HG03175 (cell line): ENCODE results near the gene LITAF.

Source experiments
- ATAC-seq: cut with Tn5 transposase; IDR thresholded peaks from one replicate; pipeline ENCODE4 v1.9.1; 2021; ENCODE audit warnings: mild to moderate bottlenecking, moderate library complexity; ENCODE audit not compliant: unreplicated experiment

Gene LITAF

DNA sequence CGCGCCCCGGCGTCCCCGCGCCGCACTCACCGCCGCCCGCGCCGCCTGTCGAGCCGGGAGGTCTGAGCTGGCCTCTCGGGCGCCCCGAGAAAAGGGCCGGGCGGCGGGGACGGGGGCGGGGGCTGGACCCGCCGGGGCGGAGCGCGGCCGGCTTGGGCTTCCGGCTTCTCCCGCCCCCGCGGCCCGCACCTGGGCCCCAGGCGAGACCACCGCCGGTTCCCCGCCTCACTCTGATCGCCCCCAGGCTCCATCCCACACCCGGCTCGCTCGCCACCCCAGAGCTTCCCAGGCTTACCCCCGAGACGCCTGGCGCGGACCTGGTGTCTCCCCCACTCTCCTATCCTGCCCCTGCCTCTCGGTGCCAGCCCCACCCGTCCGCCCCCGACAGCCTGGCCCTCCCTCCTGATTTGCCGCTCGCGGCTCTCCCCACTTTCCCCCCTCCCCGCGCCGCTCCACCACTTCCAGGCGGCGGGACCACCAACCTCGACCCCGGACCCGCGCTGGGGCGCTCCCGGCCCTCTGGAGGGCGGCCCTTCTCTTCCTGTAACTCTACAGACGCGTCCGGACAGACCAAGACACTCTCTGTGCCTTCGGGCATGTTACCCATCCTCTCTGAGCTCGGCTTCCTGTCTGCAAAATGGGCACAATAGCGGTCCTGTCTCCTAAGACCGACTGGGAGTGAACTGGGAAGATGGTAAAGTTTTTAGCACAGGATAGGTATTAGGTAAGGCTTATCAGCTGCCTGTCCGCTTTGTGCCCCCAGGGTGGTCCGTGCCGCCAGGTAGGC is at the start of gene LITAF:
Gene LITAF, minus strand, starts transcription at position 64 of the 787 bp plus-strand sequence. CDS start 30,189 bp downstream, outside the sequence.
- peak; percentile 55 for ATAC-seq

DNA sequence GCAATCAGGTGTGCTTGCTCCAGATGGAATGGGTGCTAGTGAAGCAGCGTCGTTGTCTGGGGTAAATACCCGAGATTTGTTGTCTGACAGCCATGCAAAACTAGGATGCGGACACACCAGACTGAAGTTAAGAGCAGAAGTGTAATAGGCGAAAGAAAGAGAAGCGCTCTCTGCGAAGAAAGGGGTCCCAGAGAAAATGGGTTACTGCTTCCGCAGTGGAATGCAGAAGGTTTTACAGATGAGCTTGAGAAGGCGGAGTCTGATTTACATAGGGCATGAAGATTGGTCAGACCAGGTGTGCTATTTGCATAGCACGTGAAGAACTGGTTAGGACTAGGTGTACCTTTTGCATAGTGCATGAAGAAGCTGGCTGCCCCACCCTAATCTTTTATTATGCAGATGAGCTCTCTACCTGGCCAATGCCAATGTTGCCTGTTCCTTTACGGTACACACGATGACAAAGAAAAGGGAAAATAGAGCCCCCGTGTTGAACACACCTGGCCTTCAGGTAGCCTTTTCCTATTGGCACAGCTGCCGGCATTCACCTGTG is 49.5 kb upstream of the LITAF start:
- ATAC-seq = no peak

DNA sequence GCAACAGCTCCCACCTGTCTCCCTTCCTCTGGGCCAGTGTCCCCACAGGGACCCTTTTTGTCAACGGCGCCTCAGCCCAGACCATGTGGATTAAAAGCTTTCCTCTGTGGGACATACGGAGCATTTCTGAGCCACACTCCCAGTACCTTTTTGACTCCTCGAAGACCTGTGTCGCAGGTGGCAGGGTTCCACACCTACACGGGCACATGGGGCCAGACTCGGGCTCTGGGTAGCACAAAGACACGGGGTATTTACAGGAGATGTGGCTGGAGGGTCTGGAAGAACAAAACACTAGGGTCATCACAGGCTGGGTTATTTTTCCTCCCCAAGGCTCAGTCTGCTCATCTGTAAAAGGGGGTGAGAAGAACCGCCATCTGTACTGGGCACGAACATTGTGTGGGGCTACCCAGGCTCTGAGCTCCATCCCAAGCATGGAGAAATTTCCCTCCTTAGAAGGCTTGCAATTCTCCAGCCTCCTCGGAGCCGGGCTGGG is 49.0 kb upstream of the LITAF start:
- no peak for ATAC-seq

DNA sequence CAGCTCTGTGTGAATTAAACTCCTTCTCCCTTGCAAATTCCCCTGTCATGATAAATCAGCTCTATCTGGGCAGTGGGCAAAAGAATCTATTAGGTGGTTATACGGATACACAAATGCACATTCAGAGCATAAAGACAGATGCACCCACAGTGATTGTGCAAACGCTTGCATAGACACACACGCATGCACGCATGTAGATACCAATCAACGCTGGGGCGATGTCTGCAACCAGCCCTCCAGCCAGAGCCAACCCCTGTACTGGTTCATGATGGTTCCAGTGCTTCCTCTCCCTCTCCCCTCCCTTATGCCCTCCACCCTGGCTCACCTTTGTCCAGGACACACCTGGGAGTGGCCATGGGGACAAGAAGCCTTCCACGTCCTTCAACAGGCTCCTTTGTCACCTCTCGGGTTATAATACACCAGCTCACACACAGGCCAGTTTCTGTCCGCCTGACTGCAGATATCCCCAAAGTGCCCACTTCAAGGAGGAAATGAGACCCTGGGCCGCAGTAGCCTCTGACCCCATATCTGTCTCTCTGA is 48.5 kb upstream of the LITAF start:
- no peak for ATAC-seq

DNA sequence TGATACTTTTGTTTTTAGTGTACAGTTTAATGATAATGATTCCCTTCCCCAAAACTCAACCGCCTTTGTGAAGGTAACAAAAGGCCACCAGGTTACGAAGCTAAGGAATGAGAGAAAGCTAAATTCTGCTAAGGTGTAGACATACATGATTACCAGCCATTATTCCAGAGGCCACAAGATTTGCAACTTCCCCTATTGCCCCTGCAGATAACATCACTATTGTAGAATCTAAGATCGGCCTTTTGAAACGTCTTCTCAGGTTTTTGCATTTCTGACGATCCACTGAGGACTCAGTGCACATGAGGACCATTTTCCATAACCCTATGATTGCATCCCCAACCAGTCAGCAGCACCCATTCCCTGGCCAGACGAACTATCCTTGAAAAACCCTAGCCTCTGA is 47.6 kb upstream of the LITAF start:
- ATAC-seq = no peak

DNA sequence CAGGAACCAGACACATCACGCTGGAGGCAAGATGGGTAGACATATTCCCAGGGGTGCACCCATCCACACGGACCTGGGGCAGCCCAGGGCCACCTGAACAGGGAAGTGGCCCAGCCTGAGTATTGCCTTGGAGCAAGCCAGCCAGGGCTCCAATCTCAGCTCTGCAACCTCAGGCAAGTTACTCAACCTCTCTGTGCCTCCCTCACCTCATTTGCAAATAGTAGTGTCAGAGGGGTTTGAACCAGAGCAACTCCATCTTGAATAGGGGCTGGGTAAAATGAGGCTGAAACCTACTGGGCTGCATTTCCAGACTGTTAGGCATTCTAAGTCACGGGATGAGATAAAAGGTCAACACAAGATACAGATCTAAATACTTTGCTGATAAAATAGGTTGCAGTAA is 46.4 kb upstream of the LITAF start:
- no peak for ATAC-seq

DNA sequence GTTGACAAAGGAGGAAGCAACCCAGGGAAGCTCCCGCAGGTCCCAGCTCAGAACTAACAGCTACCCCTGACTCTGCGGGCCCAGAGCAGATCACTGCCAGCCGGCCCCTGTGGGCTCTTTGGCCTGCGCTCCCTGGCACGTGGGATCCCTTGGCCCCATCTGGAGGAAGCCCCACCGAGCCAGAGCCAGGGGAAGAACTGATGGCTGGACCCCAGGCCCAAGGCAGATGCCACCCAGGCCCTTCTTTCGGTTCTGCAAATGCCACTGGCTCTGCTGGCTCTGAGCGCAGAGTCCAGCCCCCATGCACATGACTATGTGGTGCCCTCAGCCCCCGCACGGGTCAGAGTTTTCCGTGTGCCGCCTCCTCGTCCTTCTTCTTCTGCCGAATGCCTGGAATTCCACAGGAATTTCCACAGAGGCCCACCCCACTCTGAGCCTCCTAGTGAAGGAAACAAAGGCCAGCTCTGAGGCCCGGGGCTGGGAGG is 45.8 kb upstream of the LITAF start:
- ATAC-seq = no peak

DNA sequence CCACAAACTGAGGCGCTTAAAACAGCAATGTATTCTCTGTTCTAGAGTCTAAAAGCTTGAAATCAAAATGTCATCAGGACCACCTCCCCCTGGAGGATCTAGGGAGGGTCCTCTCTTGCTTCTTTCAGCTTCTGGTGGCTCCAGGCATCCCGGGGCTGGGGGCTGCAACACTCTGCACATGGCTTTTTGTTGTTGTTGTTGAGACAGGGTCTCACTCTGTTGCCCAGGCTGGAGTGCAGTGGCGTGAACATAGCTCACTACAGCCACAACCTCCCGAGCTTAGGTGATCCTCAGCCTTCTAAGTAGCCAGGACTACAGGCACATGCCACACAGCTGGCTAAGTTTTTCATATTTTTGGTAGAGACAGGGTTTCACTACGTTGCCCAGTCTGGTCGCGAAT is 44.5 kb upstream of the LITAF start:
- no peak for ATAC-seq

DNA sequence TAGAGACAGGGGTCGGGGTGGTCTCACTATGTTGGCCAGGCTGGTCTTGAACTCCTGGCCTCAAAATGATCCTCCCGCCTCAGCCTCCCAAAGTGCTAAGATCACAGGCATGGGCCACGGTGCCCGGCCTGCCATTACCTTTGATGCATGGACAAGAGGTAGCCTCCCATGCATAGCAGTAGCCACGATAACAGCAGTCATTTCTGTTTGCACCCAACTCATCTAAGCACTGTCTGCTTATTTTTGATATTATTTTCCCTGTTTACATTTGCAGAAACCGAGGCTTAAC is 44.0 kb upstream of the LITAF start:
- ATAC-seq = no peak

DNA sequence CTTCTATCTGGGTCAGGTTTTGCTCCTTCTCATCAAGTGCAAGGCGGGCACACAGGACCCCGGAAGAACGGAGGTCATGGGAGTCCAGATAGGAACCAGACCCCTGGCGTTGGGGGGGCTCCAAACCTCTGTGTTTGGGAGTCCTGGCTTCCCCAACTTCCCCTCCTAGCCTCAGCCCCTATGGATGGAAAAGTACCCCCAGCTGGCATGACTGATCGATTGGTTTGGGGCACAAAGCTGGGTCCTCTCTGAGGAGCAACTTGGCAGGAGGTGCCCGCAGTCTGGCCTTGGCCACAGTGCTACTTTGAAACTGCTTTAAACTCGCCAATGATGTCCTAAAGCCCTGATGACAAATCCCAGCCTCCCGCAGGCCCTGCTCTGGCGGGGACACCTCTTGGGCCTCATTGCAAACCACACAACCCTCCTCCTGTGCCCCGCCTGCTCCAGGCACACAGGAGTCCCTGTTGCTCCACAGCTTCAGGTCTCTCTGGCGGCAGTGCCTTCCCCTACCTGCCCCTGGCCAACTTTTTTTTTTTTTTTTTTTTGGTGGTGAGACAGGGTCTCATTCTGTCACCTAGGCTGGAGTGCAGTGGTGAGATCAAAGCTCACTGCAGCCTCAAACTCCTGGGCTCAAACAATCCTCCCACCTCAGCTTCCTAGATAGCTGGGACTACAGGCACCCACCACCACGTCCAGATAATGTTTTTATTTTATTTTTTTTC is 43.5 kb upstream of the LITAF start:
- ATAC-seq = no peak

DNA sequence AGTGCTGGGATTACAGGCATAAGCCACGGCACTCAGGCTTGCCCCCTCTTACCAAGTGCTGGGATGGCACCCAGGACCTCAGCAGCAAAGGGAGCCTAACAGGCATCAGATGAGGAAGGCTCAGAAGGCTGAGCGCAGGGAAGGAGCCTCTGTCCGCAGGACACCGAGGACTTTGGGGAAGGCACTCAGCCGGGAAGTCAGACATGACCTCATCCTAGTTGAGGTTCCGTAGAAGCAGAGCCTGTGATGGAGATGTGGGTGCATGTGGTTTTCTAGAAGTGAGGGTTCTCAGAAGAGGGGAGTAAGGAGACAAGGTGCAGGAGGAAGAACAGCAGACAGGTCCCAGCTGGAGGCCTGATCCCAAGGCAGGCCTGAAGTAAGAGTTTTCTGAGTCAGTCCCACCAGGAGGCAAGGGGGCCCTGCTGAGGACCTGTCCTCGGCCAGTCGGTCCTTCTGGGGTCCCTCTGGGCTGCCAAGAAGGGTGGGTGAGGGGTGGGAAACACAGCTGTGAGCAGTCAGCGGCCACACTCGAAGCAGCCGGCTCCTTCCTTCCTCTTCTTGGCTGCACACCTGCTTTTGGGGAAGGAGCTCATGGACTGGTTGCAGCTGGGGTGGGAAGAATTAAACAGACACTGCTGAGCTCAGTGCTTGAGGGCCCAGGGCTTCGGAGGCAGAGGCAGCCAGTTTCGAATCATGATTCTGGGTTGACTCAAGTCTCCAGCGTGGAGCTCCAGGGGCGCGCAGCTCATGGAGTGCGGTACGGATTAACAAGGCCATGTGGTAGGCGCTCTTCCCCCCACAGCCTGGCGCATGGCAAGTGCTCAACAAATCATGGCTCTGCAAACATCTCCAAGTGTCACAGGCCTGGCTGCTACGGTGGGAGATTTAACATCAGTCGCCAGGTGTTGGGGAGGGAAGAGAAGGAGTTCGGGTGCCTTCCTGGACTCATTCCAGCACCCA is 42.6 kb upstream of the LITAF start:
- ATAC-seq = no peak

DNA sequence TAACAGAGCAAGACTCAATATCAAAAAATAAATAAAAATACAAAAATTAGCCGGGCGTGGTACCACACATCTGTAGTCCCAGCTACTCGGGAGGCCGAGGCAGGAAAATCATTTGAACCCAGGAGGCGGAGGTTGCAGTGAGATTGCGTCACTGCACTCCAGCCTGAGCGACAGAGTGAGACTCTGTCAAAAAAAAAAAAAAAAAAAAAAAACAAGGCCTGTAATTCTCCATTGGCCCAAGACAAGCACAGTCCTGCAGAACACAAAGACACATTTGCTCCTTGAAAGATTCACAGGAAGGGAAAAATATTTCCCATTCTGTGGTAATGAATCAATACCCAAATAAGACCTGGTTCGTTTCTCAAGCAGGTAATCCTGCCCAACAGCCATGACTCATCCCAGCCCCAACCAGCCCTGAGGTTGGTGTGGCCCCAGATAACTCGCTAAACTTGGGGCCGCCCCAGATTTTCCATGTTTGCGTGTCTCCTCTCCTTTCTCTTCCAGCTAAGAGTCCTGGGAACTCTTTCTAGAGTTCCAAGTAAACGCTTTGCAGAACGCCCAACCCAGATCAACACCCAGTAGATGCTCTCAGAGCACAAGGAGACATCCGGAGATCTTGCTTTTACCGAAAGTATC is 41.2 kb upstream of the LITAF start:
- ATAC-seq = no peak

DNA sequence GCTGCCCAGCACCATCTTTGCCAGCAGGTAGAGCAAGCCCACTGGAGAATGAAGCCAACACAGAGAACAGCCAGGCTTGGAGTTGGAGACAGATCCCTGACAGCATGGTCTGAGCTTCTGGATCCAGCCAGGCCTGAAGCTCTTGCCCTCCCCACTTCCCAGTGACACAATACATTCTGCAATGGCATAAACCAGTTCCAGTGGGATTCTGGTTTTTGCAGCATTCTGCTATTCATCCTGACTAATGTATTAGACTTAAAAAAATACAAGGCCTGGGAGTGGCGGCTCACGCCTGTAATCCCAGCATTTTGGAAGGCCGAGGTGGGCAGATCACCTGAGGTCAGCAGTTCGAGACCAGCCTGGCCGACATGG is 40.6 kb upstream of the LITAF start:
- no peak for ATAC-seq

DNA sequence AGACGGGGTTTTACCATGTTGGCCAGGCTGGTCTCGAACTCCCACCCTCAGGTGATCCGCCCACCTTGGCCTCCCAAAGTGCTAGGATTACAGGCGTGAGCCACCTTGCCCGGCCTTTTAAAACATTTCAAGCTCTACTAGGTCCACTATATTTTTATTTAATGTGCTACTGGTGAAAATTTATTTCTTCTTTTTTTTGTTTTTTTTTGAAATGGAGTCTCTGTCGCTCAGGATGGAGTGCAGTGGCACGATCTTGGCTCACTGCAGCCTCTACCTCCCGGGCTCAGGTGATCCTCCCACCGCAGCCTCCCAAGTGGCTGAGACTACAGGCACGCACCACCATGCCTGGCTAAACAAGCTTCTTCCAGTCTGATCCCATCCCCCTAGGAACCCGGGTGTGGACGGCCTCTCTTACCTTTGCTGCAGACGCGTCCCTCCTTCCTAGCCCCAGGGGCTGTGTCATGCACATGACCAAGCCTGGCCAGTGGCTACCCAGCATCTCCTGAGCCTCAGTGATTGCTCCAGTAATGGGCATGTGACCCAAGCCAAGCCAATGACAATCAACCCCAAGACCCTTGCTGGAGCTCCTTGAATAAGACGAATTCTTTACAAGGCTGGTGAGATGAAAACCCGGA is 40.1 kb upstream of the LITAF start:
- ATAC-seq = no peak

DNA sequence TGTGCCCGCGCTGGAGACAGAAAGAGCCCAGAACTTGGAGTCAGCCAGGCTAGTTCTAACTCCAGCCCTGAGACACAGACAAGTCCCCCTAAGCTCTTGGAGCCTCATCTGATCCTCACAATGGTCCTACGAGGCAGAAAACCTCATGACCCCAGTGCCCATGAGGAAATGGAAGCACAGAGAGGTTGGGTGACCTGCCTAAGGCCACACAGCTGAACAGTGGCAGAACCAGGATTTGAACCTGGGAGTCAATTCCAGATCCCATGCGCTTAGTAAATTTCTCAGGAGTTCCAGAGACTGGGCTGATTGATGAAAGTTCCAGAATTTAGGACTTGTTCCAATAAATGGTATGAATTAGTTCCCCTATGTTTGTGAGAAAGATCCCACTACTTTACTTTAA is 39.0 kb upstream of the LITAF start:
- no peak for ATAC-seq

DNA sequence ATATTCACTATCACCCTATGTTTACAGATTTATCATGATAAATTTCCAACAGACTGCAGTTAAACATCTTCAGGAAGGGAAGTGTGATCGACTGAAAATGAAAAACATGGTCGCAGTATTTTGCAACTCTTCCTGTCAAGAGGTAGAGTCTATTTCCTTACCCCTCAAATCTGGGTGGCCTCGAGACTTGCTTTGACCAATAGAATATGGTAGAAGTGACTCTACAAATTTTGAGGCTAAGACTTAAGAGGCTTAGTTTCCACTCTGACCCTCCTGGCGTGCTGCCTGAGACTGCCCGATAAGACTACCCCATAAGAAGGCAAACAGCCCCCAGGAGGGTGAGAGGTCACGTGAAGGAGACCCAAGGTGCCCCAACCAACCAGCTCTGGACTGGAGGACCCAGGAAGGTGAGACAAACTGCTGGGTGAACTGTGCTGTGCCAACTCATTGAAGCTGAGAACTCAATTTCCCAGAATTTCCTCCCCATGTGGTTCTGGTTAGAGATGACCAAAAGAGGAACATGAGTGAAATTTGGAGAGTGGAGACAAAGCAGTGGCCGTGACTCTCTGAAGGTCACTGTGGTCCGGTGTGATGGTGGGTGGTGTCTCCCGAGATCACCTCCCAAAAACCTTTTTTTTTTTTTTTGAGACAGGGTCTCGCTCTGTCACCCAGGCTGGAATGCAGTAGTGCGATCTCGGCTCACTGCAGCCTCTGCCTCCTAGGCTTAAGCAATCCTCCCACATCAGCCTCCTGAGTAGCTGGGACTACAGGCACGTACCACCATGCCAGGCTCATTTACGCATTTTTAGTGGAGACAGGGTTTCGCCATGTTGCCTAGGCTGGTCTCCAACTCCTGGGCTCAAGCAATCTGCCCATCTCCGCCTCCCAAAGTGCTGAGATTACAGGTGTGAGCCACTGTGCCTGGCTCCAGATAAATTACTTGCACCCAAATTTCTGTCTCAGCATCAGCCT is 38.2 kb upstream of the LITAF start:
- no peak for ATAC-seq

DNA sequence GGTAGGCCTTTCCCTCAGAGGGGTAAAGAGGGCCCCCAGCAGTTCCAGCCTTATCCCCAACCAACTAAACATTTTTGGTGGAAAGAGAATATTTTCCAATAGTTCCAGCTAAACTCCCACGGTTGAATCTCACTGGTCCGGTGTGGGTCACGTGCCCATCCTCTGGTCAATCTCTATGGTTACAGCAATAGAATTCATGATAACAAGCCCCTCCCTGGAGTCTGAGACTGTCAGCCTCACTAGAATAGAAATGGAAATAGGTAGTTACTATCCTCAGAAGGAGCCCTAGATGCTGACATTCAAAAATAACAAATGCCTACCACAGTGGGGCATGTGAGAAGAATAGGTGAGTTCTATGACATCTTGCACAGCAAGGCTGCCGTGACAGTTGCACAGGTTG is 37.5 kb upstream of the LITAF start:
- no peak for ATAC-seq

DNA sequence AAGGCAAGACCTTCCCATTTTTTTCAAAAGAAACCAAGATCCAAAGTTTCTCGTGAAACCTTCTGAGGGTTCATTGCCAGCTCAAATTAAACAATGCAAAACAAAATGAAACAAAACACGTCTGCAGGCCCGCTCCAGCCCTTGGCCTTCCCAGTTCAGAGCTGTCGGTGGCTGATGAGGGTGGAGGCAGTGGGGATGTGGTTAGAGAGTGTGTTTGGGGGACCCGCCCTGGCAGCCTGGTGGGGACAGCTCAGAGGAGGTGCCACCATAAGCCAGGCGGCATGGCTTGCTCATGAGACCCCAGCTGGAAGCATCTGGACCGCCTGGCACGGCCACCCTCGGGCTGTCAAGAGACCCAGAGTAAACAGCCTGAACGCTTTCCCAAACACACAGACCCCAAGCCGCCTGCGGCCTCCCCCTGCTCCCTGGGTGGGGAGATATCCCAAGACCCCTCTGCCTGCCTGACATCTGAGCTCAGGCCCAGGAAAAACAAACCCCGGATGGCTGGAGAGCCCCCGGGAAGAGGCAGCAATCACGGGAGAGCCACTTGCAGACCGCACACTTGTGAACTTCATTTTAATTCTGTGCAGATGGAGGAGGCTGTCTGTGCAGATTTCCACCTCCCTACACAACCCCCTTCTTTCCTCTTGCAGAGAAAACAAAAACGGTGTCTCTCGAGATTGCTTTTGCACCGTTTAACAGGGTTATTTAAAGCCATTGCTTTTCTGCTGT is 35.4 kb upstream of the LITAF start:
- ATAC-seq = peak; percentile 33
